Mucosa of rectum (tissue), 2 donors: ENCODE data around the gene TDP1.
"Not testable (repeated sequence)": the region's sequence is repeated elsewhere in the genome, so short reads cannot be mapped to it uniquely, and the experiment has no call there.

Experiments used
- H3K27ac ChIP-seq, 2 donors: one replicate each; pipeline ENCODE4 v1.7.0; 2013; ENCODE audit warnings: inconsistent platforms in 2 of 2, low read depth in 2 of 2, low read length in 2 of 2
- H3K27me3 ChIP-seq, 2 donors: one replicate each; pipeline ENCODE4 v1.7.0; 2013; ENCODE audit warnings: low read length in 2 of 2; ENCODE audit not compliant: control insufficient read depth in 2 of 2, insufficient read depth in 2 of 2
- H3K36me3 ChIP-seq, 2 donors: one replicate each; pipeline ENCODE4 v1.7.0; 2013; ENCODE audit warnings: low read length in 2 of 2; ENCODE audit not compliant: control insufficient read depth in 2 of 2, insufficient read depth in 2 of 2
- H3K4me1 ChIP-seq, 2 donors: one replicate each; pipeline ENCODE4 v1.7.0; 2013; ENCODE audit warnings: low read length in 2 of 2, mild to moderate bottlenecking in 1 of 2; ENCODE audit not compliant: control insufficient read depth in 2 of 2, insufficient read depth in 2 of 2
- H3K4me3 ChIP-seq, 2 donors: one replicate each; pipeline ENCODE4 v1.7.0; 2013; ENCODE audit warnings: low read length in 2 of 2
- H3K9ac ChIP-seq, 2 donors: one replicate each; pipeline ENCODE4 v1.7.0; 2013; ENCODE audit warnings: low read length in 2 of 2, low read depth in 1 of 2, mild to moderate bottlenecking in 1 of 2
- H3K9me3 ChIP-seq, 2 donors: one replicate each; pipeline ENCODE4 v1.7.0; 2013; ENCODE audit warnings: low read length in 2 of 2; ENCODE audit not compliant: control insufficient read depth in 2 of 2
- donor health status: healthy.
- donor health status: Normal muscosa, but diverticular disease.

TDP1 gene

GRCh38 chr14:90019824-90020523 lies 64.2 kb downstream of the TDP1 start:
- H3K36me3 ChIP-seq = peaks cover 18 to 41% of the 10 kb centered on the region in 2 donors
- H3K4me3 ChIP-seq = no peak overlapping the region
- no peaks in the 10 kb centered on the region for H3K4me1 ChIP-seq
- H3K27me3 ChIP-seq = no peaks in the 10 kb centered on the region
- H3K9ac ChIP-seq = no peak overlapping the region
- no peak overlapping the region for H3K27ac ChIP-seq
- H3K9me3 ChIP-seq = no peaks in the 10 kb centered on the region

DNA sequence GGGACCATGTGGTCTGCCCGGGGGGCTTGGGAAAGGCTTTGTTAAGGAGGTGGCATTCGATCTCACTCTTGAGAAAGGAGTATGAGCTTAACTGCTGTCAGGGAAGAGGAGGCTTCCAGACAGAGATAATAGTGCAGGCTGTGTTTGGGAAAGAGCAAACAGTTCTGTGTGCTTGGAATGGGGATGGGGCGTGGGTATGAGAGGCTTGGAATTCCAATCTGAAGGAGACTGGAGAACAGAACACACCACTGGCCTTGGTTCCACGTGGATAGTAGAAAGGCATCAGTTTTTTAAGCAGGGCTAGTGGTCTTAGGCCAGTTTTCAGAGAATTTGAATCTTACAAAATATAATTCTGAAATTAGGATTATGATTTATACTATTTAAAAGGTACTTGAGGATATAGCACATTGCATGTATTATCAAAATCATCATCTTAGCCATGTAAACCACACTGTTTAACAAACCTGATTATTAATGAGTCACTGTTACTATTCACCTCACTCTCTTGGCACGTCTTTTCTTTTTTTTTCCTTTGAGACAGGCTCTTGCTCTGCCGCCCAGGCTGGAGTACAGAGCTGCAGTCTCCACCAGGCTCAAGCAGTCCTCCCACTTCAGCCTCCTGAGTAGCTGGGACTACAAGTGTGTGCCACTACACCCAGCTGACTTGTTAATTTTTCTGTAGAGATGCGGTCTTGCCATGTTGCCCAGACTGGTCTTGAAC lies 67.6 kb downstream of the TDP1 start:
- H3K27ac ChIP-seq = no peak overlapping the region
- H3K36me3 ChIP-seq = peaks cover 23 to 40% of the 10 kb centered on the region in 2 donors

GRCh38 chr14:90024910-90025309 lies 69.2 kb downstream of the TDP1 start:
- peaks cover 23 to 32% of the 10 kb centered on the region in 2 donors for H3K36me3 ChIP-seq
- no peaks in the 10 kb centered on the region for H3K27me3 ChIP-seq
- no peak overlapping the region for H3K9ac ChIP-seq
- no peaks in the 10 kb centered on the region for H3K4me1 ChIP-seq
- H3K9me3 ChIP-seq = no peaks in the 10 kb centered on the region
- H3K4me3 ChIP-seq = no peak overlapping the region
- no peak overlapping the region for H3K27ac ChIP-seq

More for the DNA sequence above, 67.6 kb downstream of the TDP1 start:
- Histone ChIP-seq H3K4me1 (no peaks in the 10 kb centered on the region), H3K9me3 (no peaks in the 10 kb centered on the region), H3K4me3 (no peak overlapping the region), H3K27me3 (no peaks in the 10 kb centered on the region), H3K9ac (no peak overlapping the region)

- H3K9ac ChIP-seq, H3K27me3 ChIP-seq, H3K4me1 ChIP-seq, H3K27ac ChIP-seq, H3K4me3 ChIP-seq, H3K9me3 ChIP-seq: not testable (repeated sequence)
- H3K36me3 ChIP-seq = peaks cover 19 to 32% of the 10 kb centered on the region in 2 donors
These were observed 70.9 kb downstream of the TDP1 start for GRCh38 chr14:90026608-90027007.

DNA sequence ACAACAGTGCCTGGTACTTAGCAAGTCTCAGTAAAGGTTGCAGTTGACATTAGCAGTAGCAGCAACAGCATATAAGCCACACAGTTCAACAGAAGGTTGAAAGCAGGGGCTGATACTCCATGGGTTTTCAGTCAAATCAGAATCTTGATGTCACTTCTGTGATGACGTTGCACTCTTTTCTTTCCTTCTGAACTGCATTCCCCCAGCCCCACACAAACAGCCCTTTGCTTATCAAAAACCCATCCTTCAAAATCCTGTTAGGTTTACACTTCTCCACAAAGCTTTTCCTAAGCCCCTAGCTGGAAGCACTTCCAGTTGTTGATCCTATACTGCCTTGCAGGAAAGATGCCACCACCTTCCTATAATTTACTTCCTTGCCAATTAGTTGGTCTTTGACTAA lies 72.1 kb downstream of the TDP1 start:
- Histone ChIP-seq H3K9ac (no peak overlapping the region), H3K9me3 (no peaks in the 10 kb centered on the region), H3K4me1 (no peaks in the 10 kb centered on the region), H3K27ac (no peak overlapping the region), H3K4me3 (no peak overlapping the region), H3K36me3 (peaks cover 17 to 21% of the 10 kb centered on the region in 2 donors), H3K27me3 (no peaks in the 10 kb centered on the region)

DNA sequence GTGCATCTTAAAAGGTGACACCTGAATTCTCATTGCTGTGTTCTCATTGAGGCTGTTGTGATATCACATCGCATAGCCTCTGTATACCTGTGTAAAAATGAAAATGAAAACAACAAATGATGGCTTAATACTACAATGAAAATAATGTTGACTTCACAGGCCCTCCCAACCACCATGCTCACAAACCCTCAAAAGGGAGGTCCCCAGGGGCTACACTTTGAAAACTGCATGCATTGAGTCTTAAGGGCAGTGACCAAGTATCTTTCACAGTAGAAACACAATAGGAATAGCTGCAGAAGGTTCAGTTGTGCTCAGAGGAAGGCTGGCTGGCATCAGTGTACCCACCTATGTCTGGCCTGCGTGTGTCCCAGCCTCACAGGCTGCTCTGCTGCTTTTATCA lies 78.4 kb downstream of the TDP1 start:
- Histone ChIP-seq H3K36me3 (peaks cover 14 to 16% of the 10 kb centered on the region in 2 donors), H3K4me3 (no peak overlapping the region)

GRCh38 chr14:90034835-90035525 lies 79.3 kb downstream of the TDP1 start:
- Histone ChIP-seq H3K36me3 (peaks cover 14% of the 10 kb centered on the region in 2 donors), H3K9me3 (no peaks in the 10 kb centered on the region), H3K4me3 (no peak overlapping the region), H3K27me3 (no peaks in the 10 kb centered on the region), H3K4me1 (no peaks in the 10 kb centered on the region), H3K27ac (no peak overlapping the region), H3K9ac (no peak overlapping the region)

More for the DNA sequence above, 78.4 kb downstream of the TDP1 start:
- H3K27me3 ChIP-seq = no peaks in the 10 kb centered on the region
- H3K9ac ChIP-seq = no peak overlapping the region
- H3K9me3 ChIP-seq = no peaks in the 10 kb centered on the region
- no peaks in the 10 kb centered on the region for H3K4me1 ChIP-seq
- H3K27ac ChIP-seq = no peak overlapping the region

- Histone ChIP-seq H3K27me3 (no peaks in the 10 kb centered on the region), H3K9ac (no peak overlapping the region), H3K9me3 (no peaks in the 10 kb centered on the region), H3K4me1 (no peaks in the 10 kb centered on the region), H3K4me3 (no peak overlapping the region), H3K27ac (no peak overlapping the region), H3K36me3 (peaks cover 3 to 14% of the 10 kb centered on the region in 2 donors)
These were observed 83.7 kb downstream of the TDP1 start for GRCh38 chr14:90039253-90040010.

GRCh38 chr14:90040411-90040810 lies 84.7 kb downstream of the TDP1 start:
- Histone ChIP-seq H3K9ac (no peak overlapping the region), H3K4me1 (no peaks in the 10 kb centered on the region), H3K4me3 (no peak overlapping the region), H3K27me3 (no peaks in the 10 kb centered on the region), H3K9me3 (no peaks in the 10 kb centered on the region), H3K36me3 (peaks cover 2 to 12% of the 10 kb centered on the region in 2 donors), H3K27ac (no peak overlapping the region)
